HG02798 (cell line): ENCODE measurements around the gene ADARB1.

Experiments used
- ATAC-seq: cut with Tn5 transposase; IDR thresholded peaks from one replicate; pipeline ENCODE4 v1.9.1; 2021; ENCODE audit warnings: mild to moderate bottlenecking; ENCODE audit not compliant: unreplicated experiment, poor library complexity

The ADARB1 gene

GRCh38 chr21:45091550-45092322, 17.4 kb downstream of the ADARB1 start:
- ATAC-seq = no peak

- ATAC-seq = no peak
Measured at GRCh38 chr21:45093035-45093532, 18.7 kb downstream of the ADARB1 start.

GRCh38 chr21:45094412-45094811, 20.0 kb downstream of the ADARB1 start:
- no peak for ATAC-seq

- no peak for ATAC-seq
Measured at GRCh38 chr21:45095505-45095904, 21.1 kb downstream of the ADARB1 start.

GRCh38 chr21:45096217-45096616, 21.8 kb downstream of the ADARB1 start:
- ATAC-seq = no peak

GRCh38 chr21:45097827-45098387, 23.5 kb downstream of the ADARB1 start:
- ATAC-seq = no peak

- ATAC-seq = no peak
Measured at GRCh38 chr21:45098867-45099266, 24.5 kb downstream of the ADARB1 start.

GRCh38 chr21:45099571-45099970, 25.2 kb downstream of the ADARB1 start:
- ATAC-seq = no peak

- ATAC-seq = no peak
Measured at GRCh38 chr21:45100866-45101265, 26.5 kb downstream of the ADARB1 start.

GRCh38 chr21:45102391-45102932, 28.1 kb downstream of the ADARB1 start:
- no peak for ATAC-seq

GRCh38 chr21:45103971-45104520, 29.7 kb downstream of the ADARB1 start:
- ATAC-seq = no peak

GRCh38 chr21:45104560-45104959, 30.2 kb downstream of the ADARB1 start:
- no peak for ATAC-seq

GRCh38 chr21:45105906-45106485, 31.6 kb downstream of the ADARB1 start:
- no peak for ATAC-seq

GRCh38 chr21:45108034-45108790, 33.8 kb downstream of the ADARB1 start:
- ATAC-seq = no peak

GRCh38 chr21:45108808-45109781, 34.7 kb downstream of the ADARB1 start:
- ATAC-seq = no peak

- ATAC-seq = peak; percentile 86
Measured at GRCh38 chr21:45109831-45110492, 35.6 kb downstream of the ADARB1 start.

GRCh38 chr21:45110873-45111624, 36.7 kb downstream of the ADARB1 start:
- no peak for ATAC-seq

- no peak for ATAC-seq
Measured at GRCh38 chr21:45111703-45112102, 37.3 kb downstream of the ADARB1 start.
